ENCODE results near the gene SCARB2. TPM values are rescaled to one million over a fixed set of nuclear protein-coding genes. Genes with fewer than 3 reads are reported as not detected.

Gene SCARB2
- polyA plus RNA-seq, 10 donors, result 115 to 156 (median 139) TPM

DNA sequence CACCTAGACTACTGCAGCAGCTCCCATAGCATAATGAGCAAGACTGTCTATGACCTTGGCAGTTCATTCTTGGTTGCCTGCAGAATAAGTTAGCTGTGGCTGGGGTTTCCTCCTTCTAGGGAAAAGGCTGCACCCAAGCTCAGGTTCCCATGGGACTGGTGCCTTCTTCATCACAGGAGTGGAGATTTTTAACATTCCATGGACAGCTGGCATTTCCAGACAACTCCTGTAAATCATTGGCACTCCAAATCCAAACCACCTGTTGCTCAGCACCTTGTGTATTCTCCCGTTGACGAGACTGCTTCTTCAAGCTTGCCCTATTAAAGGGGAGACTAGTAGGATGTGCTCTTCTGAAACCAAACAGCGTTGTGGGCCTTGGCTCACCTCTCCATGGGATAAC, 57.6 kb downstream of the SCARB2 start:
- DNase-seq, result no peak

DNA sequence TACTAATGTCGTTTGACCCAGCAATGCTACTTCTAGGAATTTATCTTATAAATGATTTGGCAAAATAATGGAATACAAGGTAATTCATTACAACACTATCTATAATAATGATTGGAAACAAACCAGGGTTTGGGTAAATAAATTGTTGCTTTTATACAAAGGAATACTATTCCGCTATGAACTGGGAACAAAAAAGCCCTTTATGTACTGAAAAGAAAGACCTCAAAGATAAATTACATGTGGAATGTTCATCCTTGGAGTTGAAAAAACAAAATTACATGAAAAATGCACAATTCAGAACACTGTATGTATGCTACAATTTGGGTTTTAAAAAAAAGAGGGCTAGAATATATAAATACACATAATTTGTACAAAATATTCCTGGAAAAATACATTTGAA, 60.3 kb downstream of the SCARB2 start:
- no peak for DNase-seq

DNA sequence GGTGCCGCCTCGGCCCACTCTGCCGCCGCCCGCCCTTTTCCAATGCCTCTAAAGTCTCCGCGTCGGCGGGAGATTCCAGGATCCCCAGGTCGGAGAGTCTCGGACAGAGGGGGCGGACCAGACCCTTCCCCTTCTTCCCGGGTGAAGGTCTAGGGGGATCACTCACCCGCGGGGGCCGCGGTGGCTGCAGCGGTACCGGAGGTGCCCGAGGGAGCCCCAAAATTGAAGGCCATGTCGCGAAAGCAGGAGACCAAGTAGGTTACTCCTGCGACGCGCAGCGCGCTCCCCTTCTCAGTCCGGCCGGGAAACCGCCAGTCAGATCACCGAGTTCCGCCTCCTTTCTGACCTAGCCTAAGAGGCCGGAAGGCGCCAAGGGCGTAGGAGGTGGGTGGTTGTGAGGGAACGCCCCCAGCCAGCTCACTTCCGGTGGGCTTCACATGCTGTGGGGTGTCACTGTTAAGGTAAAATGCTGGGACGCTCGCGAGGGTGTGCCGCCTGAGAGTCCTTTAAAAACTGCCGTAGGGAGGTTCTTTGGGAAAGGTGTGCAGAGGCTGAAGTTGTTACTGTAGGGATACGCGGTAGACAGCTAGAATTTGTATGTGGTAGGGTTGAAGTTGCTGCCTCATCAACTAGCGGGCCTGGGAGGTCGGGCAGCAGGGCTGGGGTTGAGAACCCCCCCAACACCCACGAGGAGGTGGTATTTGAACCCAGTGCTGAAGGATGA, 65.3 kb downstream of the SCARB2 start, which contains the start of gene NUP54:
Gene NUP54 (minus strand): TSS at position 256 of the 724 bp plus-strand sequence. CDS start 23 bp downstream, at position 233.
- DNase-seq, result peak; percentile 96 to 98 (median 97)

DNA sequence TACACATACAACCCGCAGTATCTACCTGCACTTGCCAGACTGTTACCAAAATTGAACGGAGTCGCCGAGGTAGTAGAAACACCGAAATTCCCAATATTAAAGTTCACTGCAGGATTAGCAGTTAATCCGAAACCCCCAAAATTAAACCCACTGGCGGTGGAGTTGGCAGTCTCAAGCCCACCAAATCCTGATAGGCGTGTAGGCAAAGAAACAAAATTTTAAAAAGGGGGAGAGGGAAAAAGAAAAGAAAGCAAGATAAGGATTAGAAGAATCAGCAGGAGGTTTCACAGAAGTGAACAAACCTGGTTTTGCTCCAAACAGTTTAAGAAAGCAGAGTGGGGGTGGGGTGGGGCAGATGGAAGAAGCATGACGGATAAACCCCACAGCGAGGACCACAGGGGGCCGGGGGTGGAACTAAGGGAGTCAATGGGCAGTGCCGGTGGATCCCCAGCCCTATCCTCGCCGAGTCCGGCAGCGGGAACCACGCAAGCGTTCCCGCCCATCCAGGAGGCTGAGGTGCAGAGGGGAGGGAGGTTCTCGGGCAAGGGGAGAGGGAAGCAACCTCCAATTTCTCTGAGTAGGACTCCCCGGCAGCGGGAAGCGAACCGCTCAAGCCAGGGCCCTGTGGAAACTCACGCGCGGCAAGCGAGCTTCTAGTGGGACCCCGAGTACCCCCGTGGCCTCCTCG, 66.0 kb downstream of the SCARB2 start:
- DNase-seq, result peak; percentile 56 to 88 (median 65)

DNA sequence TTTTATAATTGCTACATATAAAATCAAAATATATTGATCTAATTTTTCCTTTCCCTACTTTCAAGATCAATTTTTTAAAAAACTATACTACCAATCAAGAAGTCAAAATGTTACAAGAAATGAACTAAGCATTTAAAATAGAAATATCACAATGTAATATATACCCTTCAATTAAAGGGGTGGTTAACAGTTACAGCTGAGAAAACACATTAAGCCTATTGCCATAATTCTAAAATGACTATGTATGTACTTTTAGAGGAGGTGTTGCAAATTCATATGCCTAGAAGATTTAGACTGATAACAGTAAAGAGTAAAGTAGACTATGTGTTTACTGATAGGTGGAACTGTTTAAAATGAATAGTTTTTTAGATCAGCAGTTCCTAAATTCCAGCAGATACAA, 69.1 kb downstream of the SCARB2 start:
- DNase-seq, result no peak

DNA sequence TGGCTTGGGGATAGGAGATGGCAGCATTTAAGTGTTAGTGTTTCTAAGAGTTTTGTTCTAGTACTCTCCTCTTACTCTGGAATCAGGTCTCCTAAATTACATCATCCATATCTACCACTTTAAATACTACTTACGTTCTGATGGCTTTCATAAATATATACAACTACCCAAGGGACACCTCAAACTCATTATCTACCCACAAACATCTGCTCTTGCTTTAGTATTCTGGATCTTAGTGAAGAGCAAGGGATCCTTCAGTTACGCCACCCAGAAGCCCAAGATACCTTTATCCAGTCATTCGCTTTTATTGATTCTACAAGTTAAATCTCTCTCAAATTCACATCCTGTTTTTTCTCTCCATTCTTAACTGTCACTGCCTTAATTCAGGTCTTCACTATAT, 72.4 kb downstream of the SCARB2 start:
- no peak for DNase-seq

DNA sequence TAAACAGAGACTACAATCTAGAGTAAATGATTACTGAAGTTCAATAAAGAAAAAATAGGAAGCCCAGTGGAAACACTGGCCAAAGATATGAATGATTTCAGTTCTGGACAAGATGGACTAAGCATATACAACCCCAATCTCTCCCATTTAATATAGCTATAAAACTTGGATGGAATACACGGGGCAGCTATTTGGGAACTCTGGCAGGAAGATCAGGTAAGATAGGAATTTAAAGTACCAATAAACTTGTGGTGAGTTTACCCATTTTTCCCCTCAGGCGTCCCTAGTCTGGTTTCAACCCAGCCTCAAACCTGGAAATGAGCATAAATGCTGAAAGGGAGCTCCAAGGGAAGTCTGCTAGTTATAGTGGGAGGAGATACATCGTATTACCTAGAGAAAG, 85.9 kb downstream of the SCARB2 start:
- no peak for DNase-seq

DNA sequence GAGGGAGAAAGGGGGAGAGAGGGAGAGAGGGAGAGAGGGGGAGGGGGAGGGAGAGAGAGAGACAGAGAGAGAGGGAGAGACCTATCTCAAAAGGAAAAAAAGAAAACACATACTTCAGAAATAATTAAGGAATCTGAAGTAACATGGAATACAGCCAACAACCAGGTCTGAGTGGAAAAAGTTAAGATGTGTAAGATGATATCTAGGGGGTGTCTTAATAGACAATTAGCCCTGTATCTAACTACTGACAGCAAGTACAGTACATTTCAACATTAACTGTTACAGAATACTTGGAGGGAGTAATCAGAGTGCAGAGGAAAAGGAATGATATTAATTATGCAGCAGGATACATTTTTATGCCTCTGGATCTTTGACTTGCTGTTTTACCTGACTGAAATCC, 87.8 kb downstream of the SCARB2 start:
- no peak for DNase-seq

DNA sequence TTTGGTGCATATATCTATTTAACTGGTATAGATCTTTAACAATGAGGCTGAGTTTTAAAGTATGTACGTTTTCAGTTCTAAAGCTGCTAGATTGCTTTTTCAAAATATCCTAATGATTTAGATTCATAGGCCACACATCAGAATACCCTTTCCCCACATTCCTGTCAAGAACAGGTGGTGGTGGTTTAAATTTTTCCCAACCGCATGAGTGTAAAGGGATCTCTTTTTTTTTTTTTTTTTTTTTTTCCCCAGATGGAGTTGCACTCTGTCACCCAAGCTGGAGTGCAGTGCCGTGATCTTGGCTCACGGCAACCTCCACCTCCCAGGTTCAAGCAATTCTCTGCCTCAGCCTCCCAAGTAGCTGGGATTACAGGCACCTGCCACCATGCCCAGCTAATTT, 93.4 kb downstream of the SCARB2 start:
- no peak for DNase-seq

DNA sequence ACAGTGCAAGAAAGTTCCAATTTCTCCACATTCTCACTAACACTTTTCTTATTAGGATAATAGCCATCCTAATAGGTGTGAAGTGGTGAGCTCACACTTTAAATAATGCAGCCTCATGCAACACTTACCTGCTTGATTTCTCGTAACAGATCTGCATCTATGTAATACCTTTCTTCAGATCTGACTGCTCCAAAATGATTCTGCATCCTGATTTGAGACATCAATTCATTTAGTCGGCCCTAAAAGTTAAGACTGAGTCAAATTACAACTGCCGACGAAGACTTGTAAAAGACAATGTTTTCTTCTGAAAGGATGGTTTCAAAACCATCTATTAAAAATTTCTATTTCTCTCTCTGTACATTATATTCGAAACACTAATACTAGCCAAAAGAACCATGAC, 96.1 kb downstream of the SCARB2 start:
- no peak for DNase-seq

DNA sequence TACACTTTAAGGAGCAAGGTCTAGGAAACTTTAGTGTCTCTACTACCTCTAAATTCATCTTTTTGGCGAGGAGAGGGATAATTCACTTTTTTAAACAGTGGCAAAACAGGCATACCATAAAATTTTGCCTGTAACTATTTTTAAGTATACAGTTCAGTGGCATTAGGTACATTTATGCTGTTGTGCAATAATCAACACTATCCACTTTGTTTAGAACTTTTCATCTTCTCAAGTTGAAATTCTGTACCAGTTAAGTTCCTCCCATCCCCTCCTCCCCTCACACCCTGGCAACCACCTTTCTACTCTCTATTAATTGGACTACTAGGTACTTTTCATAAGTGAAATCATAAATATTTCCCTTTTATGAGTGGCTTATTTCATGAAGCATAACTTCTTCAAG, 96.8 kb downstream of the SCARB2 start:
- no peak for DNase-seq

Other genes starting within 250 kb of the SCARB2 start
- 10 to 100 TPM; 24.7 to 33.6 (median 28.5) TPM for gene SDAD1, start 222.9 kb downstream of the SCARB2 start, polyA plus RNA-seq (ENCODE audit: insufficient read length in 10 of 10)
- under 1 TPM in 9 of 10 donors, not detected in 1; 0.04 to 0.59 (median 0.20) TPM for gene CXCL9, start 206.3 kb downstream of the SCARB2 start, polyA plus RNA-seq (ENCODE audit: insufficient read length in 10 of 10)
- gene CXCL10, start 190.3 kb downstream of the SCARB2 start, polyA plus RNA-seq (ENCODE audit: insufficient read length in 10 of 10), result under 1 TPM in 8 of 10 donors, not detected in 2; 0.26 to 0.73 (median 0.40) TPM
- gene CXCL11, start 177.8 kb downstream of the SCARB2 start, polyA plus RNA-seq (ENCODE audit: insufficient read length in 10 of 10), result under 1 TPM in 2 of 10 donors, not detected in 8; 0.13 to 0.34 TPM
- gene ART3, start 139.1 kb downstream of the SCARB2 start, polyA plus RNA-seq (ENCODE audit: insufficient read length in 10 of 10), result 10 to 100 TPM; 13.4 to 45.6 (median 26.2) TPM
- gene NUP54, start 65.4 kb downstream of the SCARB2 start, polyA plus RNA-seq (ENCODE audit: insufficient read length in 10 of 10), result 10 to 100 TPM; 28.7 to 67.6 (median 39.1) TPM
- gene FAM47E, start 37.9 kb upstream of the SCARB2 start, polyA plus RNA-seq (ENCODE audit: insufficient read length in 10 of 10), result 1 to 10 TPM in 9 of 10 donors, under 1 TPM in 1; 0.52 to 3.4 (median 1.7) TPM
- gene STBD1, start 92.9 kb upstream of the SCARB2 start, polyA plus RNA-seq (ENCODE audit: insufficient read length in 10 of 10), result 10 to 100 TPM; 17.8 to 57.9 (median 39.7) TPM
- gene CCDC158, start 207.3 kb upstream of the SCARB2 start, polyA plus RNA-seq (ENCODE audit: insufficient read length in 10 of 10), result 1 to 10 TPM in 3 of 10 donors, under 1 TPM in 7; 0.52 to 1.4 (median 0.83) TPM
- gene SHROOM3, start 221.4 kb upstream of the SCARB2 start, polyA plus RNA-seq (ENCODE audit: insufficient read length in 10 of 10), result 10 to 100 TPM; 18.7 to 61.5 (median 22.9) TPM